Fibroblast of the conjunctiva (primary cell): ENCODE results near the gene NUTM1.
A peak's percentile ranks its signal among the peaks of the same experiment; 100 is the strongest.
"Not testable (repeated sequence)": the region's sequence is repeated elsewhere in the genome, so short reads cannot be mapped to it uniquely, and the experiment has no call there.

Experiments
- DNase-seq: peaks from one replicate; pipeline ENCODE4 v3.0.0-alpha.2; 2010; ENCODE audit warnings: low read depth

Gene NUTM1

GRCh38 chr15:34365836-34366235, 22.7 kb downstream of the NUTM1 start:
- no peak for DNase-seq

- peak; percentile 36 for DNase-seq
Measured at GRCh38 chr15:34366271-34367065, 23.4 kb downstream of the NUTM1 start.

GRCh38 chr15:34367101-34368081, 24.3 kb downstream of the NUTM1 start, which contains the start of gene LPCAT4:
Gene LPCAT4, minus strand, starts transcription at chr15:34367196. Its CDS starts 96 bp downstream, at chr15:34367100.
- DNase-seq = peak; percentile 77

GRCh38 chr15:34370129-34370528, 27.0 kb downstream of the NUTM1 start:
- DNase-seq = no peak

- no peak for DNase-seq
Measured at GRCh38 chr15:34370643-34371042, 27.5 kb downstream of the NUTM1 start.

- no peak for DNase-seq
Measured at GRCh38 chr15:34373951-34374350, 30.8 kb downstream of the NUTM1 start.

GRCh38 chr15:34374816-34375215, 31.7 kb downstream of the NUTM1 start:
- no peak for DNase-seq

GRCh38 chr15:34375541-34375940, 32.4 kb downstream of the NUTM1 start:
- not testable (repeated sequence) for DNase-seq

GRCh38 chr15:34376856-34377255, 33.7 kb downstream of the NUTM1 start:
- DNase-seq = no peak

- not testable (repeated sequence) for DNase-seq
Measured at GRCh38 chr15:34380491-34380890, 37.4 kb downstream of the NUTM1 start.

GRCh38 chr15:34381829-34382521, 38.9 kb downstream of the NUTM1 start:
- not testable (repeated sequence) for DNase-seq

- not testable (repeated sequence) for DNase-seq
Measured at GRCh38 chr15:34389594-34390086, 46.5 kb downstream of the NUTM1 start.

- DNase-seq = not testable (repeated sequence)
Measured at GRCh38 chr15:34392981-34393380, 49.9 kb downstream of the NUTM1 start.

- not testable (repeated sequence) for DNase-seq
Measured at GRCh38 chr15:34397637-34398259, 54.6 kb downstream of the NUTM1 start.

GRCh38 chr15:34403160-34403598, 60.1 kb downstream of the NUTM1 start:
- not testable (repeated sequence) for DNase-seq

- not testable (repeated sequence) for DNase-seq
Measured at GRCh38 chr15:34403899-34404298, 60.8 kb downstream of the NUTM1 start.
